Transverse colon (tissue), 4 donors: ENCODE results near the gene AMER3. TPM values are rescaled to one million over a fixed set of nuclear protein-coding genes. Genes with fewer than 3 reads are reported as not detected.
"Not testable (repeated sequence)": the region's sequence is repeated elsewhere in the genome, so short reads cannot be mapped to it uniquely, and the experiment has no call there.

Experiments
- DNase-seq: peaks from one replicate; pipeline ENCODE4 v3.0.0-alpha.2; 2019
- H3K27ac ChIP-seq, 4 donors: fragments of 200-600 bp; sonication (generic); 2 replicates each; pipeline ENCODE4 v1.5.1; 2016 to 2018; ENCODE audit warnings: inconsistent platforms in 4 of 4
- H3K27me3 ChIP-seq: fragments of 200-600 bp; sonication (generic); 2 replicates; pipeline ENCODE4 v1.5.1; 2017; ENCODE audit warnings: inconsistent platforms
- H3K36me3 ChIP-seq, 4 donors: fragments of 200-600 bp; sonication (generic); 2 replicates each; pipeline ENCODE4 v1.5.1; 2017 to 2019; ENCODE audit warnings: inconsistent platforms in 4 of 4
- H3K4me1 ChIP-seq, 4 donors: fragments of 200-600 bp; sonication (generic); 2 replicates each; pipeline ENCODE4 v1.5.1; 2017 to 2020; ENCODE audit warnings: inconsistent platforms in 4 of 4
- H3K4me3 ChIP-seq, 4 donors: fragments of 200-600 bp; sonication (generic); 1 replicate in 1 of 4; 2 replicates in 3 of 4; pipeline versions ENCODE4 v1.5.1 to v1.6.1; 2017 to 2019; ENCODE audit warnings: inconsistent platforms in 4 of 4
- H3K9me3 ChIP-seq, 2 donors: fragments of 200-600 bp; sonication (generic); 2 replicates each; pipeline ENCODE4 v1.5.1; 2017 to 2019; ENCODE audit warnings: inconsistent platforms in 2 of 2
- EP300 ChIP-seq: sonication (generic); formaldehyde crosslinking; IDR thresholded peaks from one replicate; pipeline ENCODE4 v1.6.1; 2017; ENCODE audit warnings: antibody characterized with exemption, low read depth
- POLR2A ChIP-seq: fragments of 450-650 bp; IDR thresholded peaks from one replicate; pipeline ENCODE4 v1.6.1; 2016; ENCODE audit warnings: antibody characterized with exemption, mild to moderate bottlenecking, moderate library complexity
- POLR2AphosphoS5 ChIP-seq, 3 donors: sonication (generic); formaldehyde crosslinking; IDR thresholded peaks; one replicate each; pipeline ENCODE4 v1.6.1; 2016; ENCODE audit warnings: antibody characterized with exemption in 3 of 3
- WGBS, 2 donors: methylation state at CpG; one replicate each; pipeline ENCODE4 v1.1.5; 2018; ENCODE audit warnings: low coverage in 1 of 2; 5-methylcytosine and 5-hydroxymethylcytosine counted together
- in situ Hi-C, 4 donors: fragments of 200-750 bp; cut with MboI; loops; one replicate each; pipeline versions ENCODE4 v1.15.0 to v1.15.1; 2017; ENCODE audit warnings: low sequenced_read_pairs in 3 of 4, low pct_ligation_motif_present in 1 of 4, low pct_unique_long_range_greater_than_20kb in 1 of 4
- intact Hi-C: fragments of 100-400 bp; cut with DNase I; formaldehyde crosslinking; loops from one replicate; pipeline ENCODE4 v1.15.1; 2023; ENCODE audit warnings: low total_unique reads
- total RNA-seq, 4 donors: library from RNA; depleted of rRNA; stranded (reverse); fragments of >200 nt; gene quantifications; one replicate each; pipeline ENCODE4 v1.1.0, GENCODE V29; 2016
- TF ChIP-seq, protein P1 (sequence below), 5 experiments: fragments of 200-600 bp in 3 of 5; fragments of 450-650 bp in 2 of 5; sonication (generic) in 3 of 5; IDR thresholded peaks; 1 replicate in 2 of 5; 2 replicates in 3 of 5; pipeline ENCODE4 v1.5.1; 2016 to 2017; ENCODE audit warnings: antibody characterized with exemption in 5 of 5, inconsistent platforms in 3 of 5, mild to moderate bottlenecking in 2 of 5, moderate library complexity in 1 of 5

Gene AMER3
- total RNA-seq = under 1 TPM in 2 of 4 donors, not detected in 2; 0.27 to 0.32 TPM

DNA sequence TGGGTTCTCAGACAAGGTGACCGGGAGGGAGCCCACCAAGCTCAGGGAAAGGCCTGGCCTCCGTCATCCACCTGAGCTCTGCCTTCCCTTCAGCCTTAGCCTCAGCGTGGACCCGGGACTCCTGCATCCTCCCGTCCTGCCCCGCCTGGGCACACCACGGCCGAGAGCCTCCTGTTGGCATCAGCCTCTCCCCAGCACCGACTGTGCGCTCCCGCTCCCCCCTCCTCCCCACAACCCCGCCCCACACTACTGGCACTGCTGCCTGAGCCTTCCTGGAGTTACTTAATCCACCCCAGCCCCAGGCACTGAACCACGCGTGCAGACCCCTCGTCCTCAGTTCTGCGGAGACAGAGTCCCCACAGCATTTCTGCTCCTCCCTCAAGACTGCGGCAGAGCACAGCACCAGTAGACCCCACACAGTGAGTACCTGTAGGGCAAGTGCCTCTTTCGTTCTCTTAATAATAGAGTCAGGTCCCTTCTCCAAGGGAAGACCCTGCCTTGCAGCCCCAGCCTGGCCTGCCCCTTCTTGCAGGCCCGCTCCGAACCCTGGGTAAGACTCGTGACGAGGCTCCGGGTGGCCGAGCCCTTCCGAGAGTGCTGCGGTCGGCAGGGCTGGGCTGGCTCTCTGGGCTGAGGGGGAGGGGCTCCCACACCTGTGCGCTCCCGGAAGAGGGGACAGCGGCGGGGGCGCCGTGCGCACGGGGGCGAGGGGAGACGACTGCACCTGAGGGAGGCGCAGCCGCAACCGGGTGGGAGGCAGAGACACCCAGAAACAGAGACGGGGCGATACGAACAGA lies at the start of gene AMER3:
AMER3 (plus strand) TSS at position 285 of the 797 bp plus-strand sequence. CDS start 6,533 bp downstream, outside the sequence.
- Histone ChIP-seq H3K4me1 (peaks cover 0 to 4% (median 0%) of the 10 kb centered on the region in 4 donors), H3K36me3 (no peaks in the 10 kb centered on the region), H3K4me3 (peak within 1 kb of the TSS in 3 of 4 donors; percentile 25 to 46 (median 31)), H3K27ac (no peak within 1 kb of the TSS), H3K27me3 (peaks cover 49% of the 10 kb centered on the region), H3K9me3 (no peaks in the 10 kb centered on the region)
- in situ Hi-C loops (no loop called here), intact Hi-C loops (no loop called here)
- DNase-seq = no peak
- 5 to 6% methylated on average over 16 to 42 of the region's 43 CpGs for WGBS, 2 donors
- TF ChIP-seq EP300 = no peak
- no peak for TF ChIP-seq POLR2A
- TF ChIP-seq, protein P1, sequence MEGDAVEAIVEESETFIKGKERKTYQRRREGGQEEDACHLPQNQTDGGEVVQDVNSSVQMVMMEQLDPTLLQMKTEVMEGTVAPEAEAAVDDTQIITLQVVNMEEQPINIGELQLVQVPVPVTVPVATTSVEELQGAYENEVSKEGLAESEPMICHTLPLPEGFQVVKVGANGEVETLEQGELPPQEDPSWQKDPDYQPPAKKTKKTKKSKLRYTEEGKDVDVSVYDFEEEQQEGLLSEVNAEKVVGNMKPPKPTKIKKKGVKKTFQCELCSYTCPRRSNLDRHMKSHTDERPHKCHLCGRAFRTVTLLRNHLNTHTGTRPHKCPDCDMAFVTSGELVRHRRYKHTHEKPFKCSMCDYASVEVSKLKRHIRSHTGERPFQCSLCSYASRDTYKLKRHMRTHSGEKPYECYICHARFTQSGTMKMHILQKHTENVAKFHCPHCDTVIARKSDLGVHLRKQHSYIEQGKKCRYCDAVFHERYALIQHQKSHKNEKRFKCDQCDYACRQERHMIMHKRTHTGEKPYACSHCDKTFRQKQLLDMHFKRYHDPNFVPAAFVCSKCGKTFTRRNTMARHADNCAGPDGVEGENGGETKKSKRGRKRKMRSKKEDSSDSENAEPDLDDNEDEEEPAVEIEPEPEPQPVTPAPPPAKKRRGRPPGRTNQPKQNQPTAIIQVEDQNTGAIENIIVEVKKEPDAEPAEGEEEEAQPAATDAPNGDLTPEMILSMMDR (IDR thresholded peaks at IDR 0.05) = no peak
- no peak for TF ChIP-seq POLR2AphosphoS5 (IDR thresholded peaks at IDR 0.05)

DNA sequence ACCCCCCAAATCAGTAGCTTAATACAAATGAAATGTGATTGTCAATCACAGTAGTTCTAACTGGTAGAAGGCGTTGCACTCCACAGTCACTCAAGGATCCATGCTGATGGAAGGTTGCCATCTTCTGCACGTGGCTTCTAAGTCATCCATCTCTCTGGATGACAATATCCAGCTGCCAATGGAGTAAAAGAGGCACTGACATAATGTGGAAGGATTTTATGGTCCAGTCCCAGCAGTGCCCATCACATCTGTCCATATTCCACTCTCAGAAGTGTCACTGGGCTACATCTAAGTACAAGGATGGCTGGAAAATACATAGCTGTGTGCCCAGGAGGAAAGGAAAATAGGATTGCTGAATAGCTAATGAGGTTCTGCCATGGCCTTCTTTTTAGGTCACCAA lies 40.5 kb upstream of the AMER3 start:
- H3K4me3 ChIP-seq, in situ Hi-C loops, H3K9me3 ChIP-seq, intact Hi-C loops, H3K27me3 ChIP-seq, H3K4me1 ChIP-seq, H3K27ac ChIP-seq, DNase-seq, H3K36me3 ChIP-seq: not testable (repeated sequence)
- WGBS, 2 donors = no CpG with 5 or more reads among the region's 2 CpGs

GRCh38 chr2:130720036-130720435 lies 35.3 kb upstream of the AMER3 start:
- H3K27me3 ChIP-seq = no peaks in the 10 kb centered on the region
- DNase-seq = peak; percentile 11
- WGBS, 2 donors = 69% methylated on average over 8 of the region's 8 CpGs; no CpG with 5 or more reads in 1 of the 2 donors
- H3K27ac ChIP-seq = no peak overlapping the region
- H3K36me3 ChIP-seq = no peaks in the 10 kb centered on the region
- intact Hi-C loops = no loop called here
- in situ Hi-C loops = no loop called here
- no peak overlapping the region for H3K4me3 ChIP-seq
- no peaks in the 10 kb centered on the region for H3K9me3 ChIP-seq
- H3K4me1 ChIP-seq = no peaks in the 10 kb centered on the region
- TF ChIP-seq, protein P1 (IDR thresholded peaks at IDR 0.05) = no peak
- TF ChIP-seq POLR2A (no peak), EP300 (no peak), POLR2AphosphoS5 (IDR thresholded peaks at IDR 0.05) (no peak)

GRCh38 chr2:130720528-130720927 lies 34.8 kb upstream of the AMER3 start:
- Histone ChIP-seq H3K27ac (no peak overlapping the region), H3K4me3 (no peak overlapping the region), H3K9me3 (no peaks in the 10 kb centered on the region), H3K36me3 (no peaks in the 10 kb centered on the region), H3K4me1 (no peaks in the 10 kb centered on the region), H3K27me3 (no peaks in the 10 kb centered on the region)
- in situ Hi-C loops = no loop called here
- WGBS, 2 donors = 74 to 83% methylated on average over 1 to 3 of the region's 3 CpGs
- TF ChIP-seq POLR2A (no peak), EP300 (no peak), POLR2AphosphoS5 (IDR thresholded peaks at IDR 0.05) (no peak)
- TF ChIP-seq, protein P1 (IDR thresholded peaks at IDR 0.05) = no peak
- DNase-seq = no peak
- intact Hi-C loops = no loop called here
